HEK293T (cell line): ENCODE measurements around the gene DCANP1.

ENCODE experiments used
- BHLHE40 ChIP-seq: fragments of 450-650 bp; IDR thresholded peaks from 2 replicates; pipeline ENCODE4 v1.6.1; 2016; ENCODE audit warnings: mild to moderate bottlenecking, moderate library complexity, borderline replicate concordance
- ELF4 ChIP-seq: fragments of 450-650 bp; IDR thresholded peaks from 2 replicates; pipeline ENCODE4 v1.6.1; 2017; ENCODE audit warnings: antibody characterized with exemption
- FOXA1 ChIP-seq: fragments of 450-650 bp; IDR thresholded peaks from 2 replicates; pipeline ENCODE4 v1.6.1; 2016; ENCODE audit warnings: mild to moderate bottlenecking
- FOXM1 ChIP-seq: fragments of 450-650 bp; IDR thresholded peaks from 2 replicates; pipeline ENCODE4 v1.6.1; 2017; ENCODE audit warnings: mild to moderate bottlenecking, borderline replicate concordance
- NFRKB ChIP-seq: fragments of 450-650 bp; IDR thresholded peaks from 2 replicates; pipeline ENCODE4 v1.6.1; 2016; ENCODE audit warnings: mild to moderate bottlenecking, moderate library complexity
- SP1 ChIP-seq: fragments of 450-650 bp; IDR thresholded peaks from 2 replicates; pipeline ENCODE4 v1.6.1; 2017
- TARDBP ChIP-seq: fragments of 450-650 bp; IDR thresholded peaks from 2 replicates; pipeline ENCODE4 v1.6.1; 2016

DNA sequence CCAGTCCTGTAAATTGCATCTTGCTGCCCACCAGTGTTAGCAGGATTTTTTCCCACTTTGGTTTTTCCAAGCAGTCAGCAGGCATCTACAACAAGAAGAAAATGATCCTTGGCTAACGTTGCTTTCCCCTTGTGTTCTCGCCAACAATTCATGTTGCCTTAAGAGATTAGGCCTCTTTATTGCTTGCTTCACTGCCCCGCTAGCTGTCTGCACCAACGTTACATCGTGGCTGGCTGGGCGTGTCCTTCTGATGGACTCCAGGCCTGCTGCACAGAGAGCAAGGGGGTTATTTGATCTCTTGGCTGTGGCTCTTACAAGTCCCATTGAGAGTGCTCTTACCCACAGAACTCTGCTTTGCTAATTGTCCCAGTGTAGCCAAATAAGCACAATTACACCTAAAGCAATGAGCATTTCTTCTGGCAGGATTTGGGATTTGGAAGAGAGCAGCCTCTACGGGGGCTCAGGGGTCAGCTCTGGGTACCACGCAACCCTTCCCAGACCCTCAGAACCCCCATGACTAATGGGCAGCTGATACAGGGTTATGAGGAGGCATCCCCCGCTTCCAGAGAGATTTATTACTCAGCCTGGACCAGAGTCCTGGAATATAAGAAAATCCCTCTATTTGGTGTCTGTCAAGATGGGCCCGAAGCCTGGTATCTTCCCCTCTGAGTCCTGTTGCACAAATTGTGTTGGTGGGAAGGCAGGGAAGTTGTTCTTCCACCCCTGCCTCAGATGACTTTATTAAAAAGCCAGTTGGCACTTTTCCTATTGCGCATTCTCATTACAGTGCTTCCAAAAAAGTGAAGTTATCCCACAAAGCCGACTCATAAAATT, 17.6 kb downstream of the DCANP1 start:
- no peak for TF ChIP-seq TARDBP
- TF ChIP-seq FOXM1 = no peak
- TF ChIP-seq FOXA1 = no peak
- no peak for TF ChIP-seq SP1
- no peak for TF ChIP-seq NFRKB
- no peak for TF ChIP-seq BHLHE40
- no peak for TF ChIP-seq ELF4
